C1 segment of cervical spinal cord (tissue), 14 donors: ENCODE measurements around the gene SH3BP4.

Experiments used
- DNase-seq, 14 donors: peaks; one replicate each; lab custom pipeline; 2025; lab: John Stamatoyannopoulos, UW

Gene SH3BP4

GRCh38 chr2:234996069-234996940 lies 44.5 kb downstream of the SH3BP4 start:
- no peak for DNase-seq

- no peak for DNase-seq
These were observed 45.1 kb downstream of the SH3BP4 start for GRCh38 chr2:234996941-234997270.

- DNase-seq = no peak
These were observed 45.6 kb downstream of the SH3BP4 start for GRCh38 chr2:234997389-234997788.

GRCh38 chr2:234998404-234999211 lies 46.8 kb downstream of the SH3BP4 start:
- DNase-seq = no peak

- DNase-seq = no peak
These were observed 48.1 kb downstream of the SH3BP4 start for GRCh38 chr2:234999740-235000425.

- DNase-seq = no peak
These were observed 48.8 kb downstream of the SH3BP4 start for GRCh38 chr2:235000426-235001236.

GRCh38 chr2:235001237-235002133 lies 49.7 kb downstream of the SH3BP4 start:
- DNase-seq = no peak

- DNase-seq = no peak
These were observed 50.6 kb downstream of the SH3BP4 start for GRCh38 chr2:235002198-235003095.

- no peak for DNase-seq
These were observed 51.4 kb downstream of the SH3BP4 start for GRCh38 chr2:235003096-235003775.

GRCh38 chr2:235004329-235004903 lies 52.6 kb downstream of the SH3BP4 start:
- DNase-seq = no peak

- no peak for DNase-seq
These were observed 53.2 kb downstream of the SH3BP4 start for GRCh38 chr2:235005023-235005422.

- peak in 11 of 14 donors; percentile 9 to 78 (median 41) for DNase-seq
These were observed 53.9 kb downstream of the SH3BP4 start for GRCh38 chr2:235005603-235006259.

GRCh38 chr2:235006461-235006860 lies 54.6 kb downstream of the SH3BP4 start:
- no peak for DNase-seq

- no peak for DNase-seq
These were observed 55.2 kb downstream of the SH3BP4 start for GRCh38 chr2:235006986-235007385.

GRCh38 chr2:235007664-235008457 lies 56.0 kb downstream of the SH3BP4 start:
- DNase-seq = no peak

- DNase-seq = no peak
These were observed 56.8 kb downstream of the SH3BP4 start for GRCh38 chr2:235008584-235009044.

GRCh38 chr2:235009081-235009480 lies 57.3 kb downstream of the SH3BP4 start:
- no peak for DNase-seq
